ENCODE results near the gene DOCK7.

- TF ChIP-seq, protein P1, sequence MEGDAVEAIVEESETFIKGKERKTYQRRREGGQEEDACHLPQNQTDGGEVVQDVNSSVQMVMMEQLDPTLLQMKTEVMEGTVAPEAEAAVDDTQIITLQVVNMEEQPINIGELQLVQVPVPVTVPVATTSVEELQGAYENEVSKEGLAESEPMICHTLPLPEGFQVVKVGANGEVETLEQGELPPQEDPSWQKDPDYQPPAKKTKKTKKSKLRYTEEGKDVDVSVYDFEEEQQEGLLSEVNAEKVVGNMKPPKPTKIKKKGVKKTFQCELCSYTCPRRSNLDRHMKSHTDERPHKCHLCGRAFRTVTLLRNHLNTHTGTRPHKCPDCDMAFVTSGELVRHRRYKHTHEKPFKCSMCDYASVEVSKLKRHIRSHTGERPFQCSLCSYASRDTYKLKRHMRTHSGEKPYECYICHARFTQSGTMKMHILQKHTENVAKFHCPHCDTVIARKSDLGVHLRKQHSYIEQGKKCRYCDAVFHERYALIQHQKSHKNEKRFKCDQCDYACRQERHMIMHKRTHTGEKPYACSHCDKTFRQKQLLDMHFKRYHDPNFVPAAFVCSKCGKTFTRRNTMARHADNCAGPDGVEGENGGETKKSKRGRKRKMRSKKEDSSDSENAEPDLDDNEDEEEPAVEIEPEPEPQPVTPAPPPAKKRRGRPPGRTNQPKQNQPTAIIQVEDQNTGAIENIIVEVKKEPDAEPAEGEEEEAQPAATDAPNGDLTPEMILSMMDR (IDR thresholded peaks at IDR 0.05; ENCODE audit: low read depth, low read length, poor library complexity, severe bottlenecking): no peak
- no peak for TF ChIP-seq EZH2phosphoT487 (IDR thresholded peaks at IDR 0.05; ENCODE audit: borderline replicate concordance, low read length)
Measured at GRCh38 chr1:62612770-62613169, 75.4 kb downstream of the DOCK7 start.

Data from DOHH2 (cell line).